Stimulated activated CD4-positive, alpha-beta T cell treated with anti-CD3 and anti-CD28 coated beads, TNF-alpha, amount 100 ng/mL, for 48 hours (primary cell): ENCODE data around the gene PRPF18.

Source experiments
- DNase-seq, 3 donors: peaks; one replicate each; pipeline ENCODE4 v3.0.0-alpha.2; 2020; ENCODE audit warnings: low read depth in 3 of 3

PRPF18 gene

DNA sequence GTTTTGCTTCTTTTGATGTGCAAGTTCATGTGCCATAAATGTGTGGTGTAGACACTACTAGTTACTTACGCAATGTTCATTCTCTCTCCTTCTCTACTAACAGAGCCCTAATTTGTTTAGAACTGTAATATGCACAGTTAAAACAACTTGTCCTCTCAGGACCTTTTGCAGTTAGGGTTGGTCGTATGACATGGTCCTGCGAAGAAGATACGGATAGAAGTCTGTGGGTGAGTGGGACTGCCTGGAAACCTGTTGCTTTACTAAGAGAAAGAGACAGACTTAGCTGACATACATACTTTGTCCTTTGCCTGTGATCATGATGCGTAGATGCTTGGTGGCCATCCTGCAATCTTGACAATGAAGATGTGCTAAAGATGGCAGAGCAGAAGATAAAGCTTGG, 51.1 kb downstream of the PRPF18 start:
- DNase-seq = no peak

DNA sequence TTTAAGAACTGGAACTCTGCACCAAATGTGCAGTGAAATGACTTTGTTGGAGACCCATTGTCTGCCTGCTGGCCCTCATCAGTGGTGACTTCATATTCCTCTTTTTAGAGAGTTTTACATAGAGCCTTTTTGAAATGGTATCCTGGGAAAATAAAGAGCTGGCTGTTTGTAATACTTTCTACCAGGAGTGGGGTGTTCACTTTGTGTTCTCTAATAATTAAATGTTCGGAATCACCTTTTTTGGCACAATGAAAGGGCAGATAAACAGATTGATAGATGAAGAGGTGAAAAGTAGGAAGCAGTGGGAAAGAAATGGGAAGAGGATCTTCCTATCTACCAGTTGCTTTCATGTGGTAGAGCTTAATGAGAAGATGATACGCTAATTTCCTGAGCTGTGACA, 55.5 kb downstream of the PRPF18 start:
- DNase-seq = no peak

DNA sequence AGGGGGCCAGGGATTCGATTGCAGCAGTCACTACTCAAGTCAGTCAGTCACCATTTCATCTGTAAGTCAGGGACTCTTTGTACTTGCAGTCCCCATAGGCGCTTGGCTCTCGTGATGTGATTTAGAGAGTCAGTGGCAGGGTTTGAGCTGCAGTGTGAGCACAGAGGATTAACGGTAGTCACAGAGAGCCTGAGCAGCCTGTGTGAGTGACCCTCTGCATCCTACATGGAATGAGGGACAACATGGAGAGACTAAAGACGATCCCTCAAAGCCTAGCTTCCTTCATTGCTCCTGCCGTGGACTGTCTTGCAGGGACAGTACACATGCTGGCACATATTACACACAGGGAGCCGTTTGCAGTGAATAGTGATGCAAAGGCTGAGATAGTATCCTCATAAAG, 56.3 kb downstream of the PRPF18 start:
- no peak for DNase-seq

- DNase-seq = no peak
Observed at GRCh38 chr10:13644866-13645265, 58.1 kb downstream of the PRPF18 start.

DNA sequence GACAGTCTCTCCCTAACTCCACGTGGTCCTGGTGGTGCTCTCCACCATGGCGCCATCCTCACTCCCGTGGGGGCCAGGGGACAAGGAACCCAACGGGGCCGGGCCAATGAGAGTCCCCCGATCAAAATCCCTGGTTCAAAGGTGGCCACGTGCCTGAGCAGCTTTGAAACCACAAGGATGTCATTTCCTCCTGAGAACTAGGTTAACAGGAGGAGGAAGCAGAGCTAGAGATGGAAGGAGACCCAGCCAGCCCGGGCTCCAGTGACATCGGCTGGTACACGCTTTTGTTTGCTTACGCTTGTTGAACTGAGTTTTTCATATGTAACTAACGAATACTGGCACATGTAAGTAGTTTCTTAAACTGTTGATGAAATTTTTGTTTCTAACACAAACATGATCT, 61.7 kb downstream of the PRPF18 start:
- DNase-seq = no peak

DNA sequence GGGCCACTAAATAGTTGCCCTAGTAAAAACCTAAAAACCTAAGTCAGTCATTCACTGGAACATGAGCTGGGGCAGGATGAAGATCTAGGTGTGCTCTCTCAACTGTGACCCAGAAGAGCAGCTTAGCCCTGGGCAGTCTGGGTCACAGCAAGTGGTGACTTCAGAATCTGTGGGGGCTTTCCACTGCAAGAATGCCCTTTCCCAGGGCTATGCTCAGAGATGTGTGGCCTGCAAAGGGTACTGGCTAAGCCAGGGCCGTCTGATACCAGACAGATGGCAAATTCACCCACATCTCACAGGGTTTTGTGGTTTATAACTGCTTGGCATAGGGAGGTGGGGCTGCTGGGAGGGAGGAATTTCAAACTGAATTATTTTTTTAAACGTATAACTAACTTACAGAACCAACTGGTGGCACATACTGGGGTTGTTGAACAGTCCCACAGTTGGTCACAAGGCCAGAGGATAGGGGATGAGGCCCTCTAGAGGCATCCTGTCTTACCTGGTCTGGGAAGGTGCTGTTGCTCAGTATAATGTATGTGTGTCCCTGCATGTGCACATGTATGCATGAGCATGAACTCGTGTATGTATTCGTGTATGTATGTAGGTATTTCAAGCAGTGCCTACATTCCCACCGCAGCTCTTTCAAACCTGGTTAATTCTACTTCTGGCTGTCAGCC, 63.2 kb downstream of the PRPF18 start:
- DNase-seq = no peak

DNA sequence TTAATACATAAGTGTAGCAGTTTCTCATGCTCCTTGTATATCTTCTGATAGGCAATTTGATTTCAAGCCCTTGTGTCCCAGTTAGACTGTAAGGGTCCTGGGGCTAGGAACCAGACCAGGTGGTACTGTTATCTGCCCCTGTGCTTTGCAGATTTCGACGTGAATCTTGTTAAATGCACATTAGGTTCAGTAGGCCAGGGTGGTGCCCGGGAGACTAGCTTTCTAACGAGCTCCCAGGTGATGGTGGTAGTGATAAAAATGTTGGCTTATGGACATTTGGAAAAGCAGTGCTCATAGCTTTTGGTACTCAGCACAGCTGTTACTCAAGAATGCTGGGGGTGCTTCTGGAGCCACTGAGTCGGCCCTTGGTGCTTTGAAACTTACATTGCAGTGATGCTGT, 64.2 kb downstream of the PRPF18 start:
- no peak for DNase-seq

GRCh38 chr10:13651969-13652720, 65.4 kb downstream of the PRPF18 start:
- DNase-seq = no peak

- no peak for DNase-seq
Observed at GRCh38 chr10:13652860-13653259, 66.1 kb downstream of the PRPF18 start.

DNA sequence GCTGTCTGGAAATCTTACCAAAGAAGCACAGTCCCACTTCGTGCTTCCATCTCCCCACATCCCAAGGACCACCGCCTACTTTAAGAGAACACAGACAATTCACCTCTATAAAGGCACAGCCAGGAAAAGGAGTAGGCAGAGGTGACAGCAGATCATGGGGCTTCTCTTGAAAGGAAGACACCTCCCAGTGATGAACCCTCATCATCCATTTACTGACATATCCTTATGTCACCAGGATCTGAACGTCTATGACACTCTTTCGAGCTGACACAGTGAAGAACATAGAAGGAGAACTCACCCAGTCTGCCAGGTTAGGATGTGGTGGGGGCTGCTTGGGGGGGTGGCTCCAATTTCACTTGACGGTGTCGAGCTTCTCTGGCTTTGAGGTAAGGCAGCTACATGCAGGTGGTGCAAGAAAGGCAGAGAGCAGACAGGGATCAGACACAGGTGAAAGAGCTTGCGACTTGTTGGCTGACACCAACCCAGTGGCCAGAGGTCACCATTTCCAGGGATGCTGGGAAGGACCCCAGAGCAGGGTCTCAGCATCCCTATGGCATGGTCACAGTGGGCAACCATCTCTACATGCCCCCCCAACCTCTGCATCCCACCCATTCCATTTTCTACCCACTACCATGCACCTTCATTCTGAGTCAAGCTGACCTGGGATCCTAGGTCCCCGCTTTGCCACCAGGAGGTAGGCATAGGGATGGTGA, 67.5 kb downstream of the PRPF18 start:
- no peak for DNase-seq

DNA sequence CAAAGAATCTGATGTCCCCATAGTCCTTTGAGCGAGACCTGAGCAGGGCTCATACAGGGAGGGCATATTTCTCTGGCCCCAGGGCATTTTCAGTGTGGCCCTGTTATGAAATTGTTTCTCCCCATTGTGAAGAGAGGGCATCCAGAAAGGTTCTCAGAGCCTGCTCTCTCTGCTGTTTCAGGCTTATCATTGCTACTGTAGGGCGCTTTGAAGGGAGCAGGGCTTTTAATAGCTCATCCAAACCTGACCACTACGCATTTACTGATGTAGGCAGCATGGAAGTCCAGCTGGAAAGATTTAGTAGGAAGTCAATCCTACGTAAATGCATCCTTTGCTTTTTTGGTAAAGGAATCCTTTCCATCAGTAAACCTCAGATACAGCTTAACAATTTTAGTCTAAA, 68.1 kb downstream of the PRPF18 start:
- no peak for DNase-seq

GRCh38 chr10:13656337-13657100, 69.8 kb downstream of the PRPF18 start:
- DNase-seq = no peak

GRCh38 chr10:13657101-13657680, 70.4 kb downstream of the PRPF18 start:
- DNase-seq = no peak

DNA sequence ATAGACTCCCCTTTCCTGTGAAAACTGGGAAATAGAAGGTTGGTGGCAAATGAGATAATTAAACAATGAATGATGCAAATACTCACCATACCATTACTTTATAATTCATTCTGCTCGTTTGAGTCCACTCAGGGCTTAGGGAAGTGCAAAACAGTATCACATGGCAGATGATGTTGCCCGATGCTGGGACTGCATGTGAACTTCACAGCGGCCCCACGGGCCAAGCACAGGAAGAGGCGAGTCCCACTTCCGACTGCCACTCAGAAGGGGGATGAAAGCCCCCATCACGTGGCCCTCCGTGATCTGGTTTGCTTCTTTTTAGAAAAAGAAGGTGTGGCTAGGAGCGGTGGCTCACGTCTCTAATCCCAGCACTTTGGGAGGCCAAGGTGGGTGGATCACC, 71.5 kb downstream of the PRPF18 start:
- no peak for DNase-seq

DNA sequence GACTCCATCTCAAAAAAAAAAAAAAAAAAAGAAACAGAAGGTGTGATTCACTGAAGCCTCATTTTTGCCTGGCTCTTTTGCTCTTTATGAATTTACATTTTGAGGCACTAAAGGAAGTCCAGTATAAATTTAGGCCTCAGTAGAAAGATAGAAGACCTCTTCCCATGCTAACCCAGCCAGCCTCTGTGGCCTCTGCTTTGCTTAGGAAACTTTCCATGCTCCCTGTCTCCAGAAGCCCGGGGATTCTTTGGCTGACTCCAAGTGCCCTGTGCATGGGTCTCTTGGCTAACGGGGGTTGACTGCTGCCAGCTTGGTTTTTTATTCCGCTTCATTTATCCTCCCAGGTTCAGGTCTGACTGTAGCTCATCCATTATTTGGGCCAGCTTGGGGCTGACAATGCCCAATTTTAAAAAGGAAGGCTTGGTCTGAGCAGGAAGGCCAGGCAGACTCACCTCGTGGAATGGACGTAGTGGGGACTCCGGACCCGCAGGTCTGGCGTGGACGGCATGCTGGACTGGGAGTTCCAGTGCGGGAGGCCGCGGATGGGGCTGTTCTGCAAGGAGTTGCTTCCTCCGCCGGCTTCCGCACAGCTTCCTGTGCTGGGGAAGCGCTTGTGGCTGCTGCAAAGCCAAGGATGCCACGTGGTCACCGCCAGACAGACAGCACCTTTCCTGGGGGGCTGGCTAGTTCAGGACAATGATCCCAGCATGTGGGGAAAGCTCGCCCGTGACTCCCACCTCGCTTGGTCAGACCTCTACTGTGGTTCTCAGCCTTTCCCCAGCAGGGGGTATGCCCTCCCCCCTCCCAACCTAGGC, 72.3 kb downstream of the PRPF18 start:
- DNase-seq = no peak

DNA sequence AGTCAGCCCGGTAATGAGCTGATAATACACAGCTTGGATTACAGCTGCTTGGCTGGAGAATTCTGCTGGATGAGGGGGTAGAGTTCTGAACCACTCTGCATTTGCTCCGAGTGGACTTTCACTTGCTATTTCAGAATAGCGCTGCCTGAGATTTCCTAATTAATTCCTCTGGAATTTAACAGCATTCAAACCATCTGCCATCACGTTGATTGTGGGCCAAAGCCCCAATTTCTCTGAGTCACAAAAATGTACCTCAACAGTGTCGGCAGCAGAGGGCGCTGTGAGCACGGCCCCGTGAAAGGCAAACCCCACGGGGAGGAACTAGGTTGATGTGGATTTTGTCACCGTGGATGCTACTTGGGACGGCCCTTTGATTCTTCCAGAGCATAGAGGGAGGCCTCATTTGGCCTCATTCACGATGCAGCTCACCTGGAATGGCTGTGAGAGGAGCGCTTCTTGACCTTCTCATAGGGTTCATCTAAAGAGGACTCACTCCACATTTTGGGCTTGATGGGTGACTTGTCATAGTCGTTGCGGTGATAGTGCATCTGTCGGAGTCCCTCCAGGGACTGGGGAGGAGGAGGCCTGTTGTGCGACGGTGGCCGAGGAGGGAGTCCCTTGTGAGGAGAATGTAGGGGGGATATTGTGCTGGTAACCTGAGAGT, 73.3 kb downstream of the PRPF18 start:
- DNase-seq = peak; percentile 32 to 47 (median 32)

- DNase-seq = no peak
Observed at GRCh38 chr10:13660551-13660920, 73.8 kb downstream of the PRPF18 start.

DNA sequence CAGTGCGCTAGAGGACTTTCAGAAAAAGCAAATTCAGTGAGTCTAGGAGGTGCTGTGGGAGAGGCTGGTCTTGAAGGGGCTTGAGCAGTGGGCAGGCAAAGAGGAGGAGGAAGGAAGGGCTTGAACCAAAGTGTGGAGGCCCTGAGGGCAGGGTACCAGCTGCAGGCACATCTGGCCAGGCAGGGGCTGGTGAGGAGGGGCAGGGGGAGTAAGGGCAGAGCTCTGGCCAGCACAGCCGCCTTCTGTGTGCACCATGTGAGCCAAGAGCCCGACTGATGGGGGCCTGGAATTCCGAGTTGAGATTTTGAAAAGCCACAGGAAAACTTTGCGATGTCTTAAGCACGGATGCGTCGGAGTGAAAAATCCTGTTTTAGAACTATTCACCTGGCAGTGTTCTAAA, 74.5 kb downstream of the PRPF18 start:
- DNase-seq = no peak

GRCh38 chr10:13665516-13666262, 78.9 kb downstream of the PRPF18 start:
- DNase-seq = no peak

DNA sequence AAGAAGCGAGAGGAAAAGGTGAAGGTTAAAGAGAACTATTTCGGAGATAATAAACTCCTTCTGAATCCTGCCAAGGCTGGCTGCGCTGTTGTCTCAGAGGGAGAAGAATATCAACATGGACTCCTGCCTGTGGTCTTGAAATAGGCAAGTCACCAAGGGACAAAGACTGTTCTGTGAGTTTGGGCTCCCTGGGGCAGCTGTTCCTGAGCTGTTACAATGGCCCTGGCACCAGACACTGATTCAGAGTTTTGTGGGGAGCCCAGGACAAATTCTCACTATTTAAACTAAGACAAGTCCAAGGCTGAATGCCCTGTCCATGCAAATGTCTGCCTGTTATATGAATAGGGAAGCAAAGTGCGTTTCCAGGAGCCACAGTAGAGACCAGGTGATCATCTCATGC, 81.4 kb downstream of the PRPF18 start:
- no peak for DNase-seq
